Gastrocnemius medialis (tissue), 4 donors: ENCODE measurements around the gene EVA1C. TPM values are rescaled to one million over a fixed set of nuclear protein-coding genes. Genes with fewer than 3 reads are reported as not detected.
"Not testable (repeated sequence)": the region's sequence is repeated elsewhere in the genome, so short reads cannot be mapped to it uniquely, and the experiment has no call there.

ENCODE experiments used
- ATAC-seq, 2 donors: fragments of 150-250 bp; one replicate each; pipeline ENCODE4 v1.9.1; 2016
- DNase-seq, 2 donors: peaks; one replicate each; pipeline ENCODE4 v3.0.0-alpha.2; 2019
- H3K27ac ChIP-seq, 4 donors: fragments of 200-600 bp; sonication (generic); 1 replicate in 1 of 4; 2 replicates in 3 of 4; pipeline ENCODE4 v1.5.1; 2016 to 2018; ENCODE audit warnings: mild to moderate bottlenecking in 2 of 4, moderate library complexity in 1 of 4
- H3K27me3 ChIP-seq, 3 donors: fragments of 200-600 bp; sonication (generic) in 2 of 3; 1 replicate in 1 of 3; 2 replicates in 2 of 3; pipeline versions ENCODE4 v1.5.1 to v1.6.0; 2016 to 2019; ENCODE audit warnings: mild to moderate bottlenecking in 1 of 3, moderate library complexity in 1 of 3
- H3K36me3 ChIP-seq, 2 donors: fragments of 200-600 bp; sonication (generic) in 1 of 2; one replicate each; pipeline ENCODE4 v1.5.1; 2017 to 2018
- H3K4me1 ChIP-seq, 2 donors: fragments of 200-600 bp; sonication (generic) in 1 of 2; one replicate each; pipeline ENCODE4 v1.5.1; 2016 to 2017; ENCODE audit warnings: mild to moderate bottlenecking in 2 of 2
- H3K4me3 ChIP-seq, 4 donors: fragments of 200-600 bp; sonication (generic) in 3 of 4; 1 replicate in 1 of 4; 2 replicates in 3 of 4; pipeline ENCODE4 v1.5.1; 2016 to 2019; ENCODE audit warnings: mild to moderate bottlenecking in 2 of 4
- H3K9me3 ChIP-seq, 3 donors: fragments of 200-600 bp; sonication (generic) in 2 of 3; 1 replicate in 1 of 3; 2 replicates in 2 of 3; pipeline ENCODE4 v1.5.1; 2016 to 2019
- POLR2A ChIP-seq, 2 donors: fragments of 450-650 bp; IDR thresholded peaks; one replicate each; pipeline ENCODE4 v1.6.1; 2017; ENCODE audit warnings: antibody characterized with exemption in 2 of 2, mild to moderate bottlenecking in 2 of 2, moderate library complexity in 2 of 2
- in situ Hi-C, 4 donors: fragments of 200-750 bp; cut with MboI; loops; one replicate each; pipeline versions ENCODE4 v1.15.0 to v1.8.0; 2017; ENCODE audit warnings: low sequenced_read_pairs in 4 of 4
- intact Hi-C: fragments of 100-400 bp; cut with DNase I; formaldehyde crosslinking; loops from one replicate; pipeline ENCODE4 v1.15.1; 2023; ENCODE audit warnings: low total_unique reads
- total RNA-seq, 4 donors: library from RNA; depleted of rRNA; stranded (reverse); fragments of >200 nt; gene quantifications; one replicate each; pipeline versions ENCODE4 v1.1.0 to v1.2.3, GENCODE V29; 2016
- TF ChIP-seq, protein P1 (sequence below), 5 experiments: fragments of 450-650 bp in 3 of 5; fragments of 200-600 bp in 2 of 5; sonication (generic) in 2 of 5; IDR thresholded peaks in 4 of 5; conservative IDR thresholded peaks in 1 of 5; 1 replicate in 4 of 5; 2 replicates in 1 of 5; pipeline ENCODE4 v1.5.1; 2016 to 2019; ENCODE audit warnings: antibody characterized with exemption in 5 of 5, mild to moderate bottlenecking in 3 of 5, moderate library complexity in 3 of 5

Gene EVA1C
- total RNA-seq, 4 donors from 2014 or later, result 9.2 to 15.8 (median 12.1) TPM

DNA sequence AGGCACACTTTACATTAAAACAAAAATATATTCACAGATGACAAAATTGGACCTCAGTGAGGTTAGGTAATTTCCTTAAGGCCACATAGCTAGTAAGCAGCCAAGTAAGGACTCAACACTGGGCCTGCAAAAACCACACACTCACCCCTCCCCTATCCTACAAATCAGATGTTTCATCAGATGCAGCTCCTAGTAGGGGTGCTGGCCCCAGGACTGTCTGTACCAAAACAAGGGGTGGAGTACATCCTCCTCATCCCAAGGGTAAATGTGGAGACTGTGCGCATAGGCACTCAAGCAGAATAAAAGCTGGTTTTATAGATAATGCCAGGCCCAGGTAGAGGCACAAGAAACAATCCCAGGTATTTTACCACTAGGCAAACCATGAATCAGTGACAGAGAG is 45.3 kb upstream of the EVA1C start:
- peaks cover 0 to 84% of the 10 kb centered on the region in 2 donors for H3K36me3 ChIP-seq
- H3K4me3 ChIP-seq, result no peak overlapping the region
- TF ChIP-seq POLR2A (IDR thresholded peaks at IDR 0.05), result no peak
- no peak for DNase-seq
- peak in 1 of 2 donors; percentile 53 for ATAC-seq
- H3K27me3 ChIP-seq, result no peaks in the 10 kb centered on the region
- peak overlapping the region; percentile 23 to 65 (median 52) for H3K27ac ChIP-seq
- in situ Hi-C loops, result no loop called here
- no peaks in the 10 kb centered on the region for H3K9me3 ChIP-seq
- intact Hi-C loops, result no loop called here
- peaks cover 0 to 2% of the 10 kb centered on the region in 2 donors for H3K4me1 ChIP-seq

DNA sequence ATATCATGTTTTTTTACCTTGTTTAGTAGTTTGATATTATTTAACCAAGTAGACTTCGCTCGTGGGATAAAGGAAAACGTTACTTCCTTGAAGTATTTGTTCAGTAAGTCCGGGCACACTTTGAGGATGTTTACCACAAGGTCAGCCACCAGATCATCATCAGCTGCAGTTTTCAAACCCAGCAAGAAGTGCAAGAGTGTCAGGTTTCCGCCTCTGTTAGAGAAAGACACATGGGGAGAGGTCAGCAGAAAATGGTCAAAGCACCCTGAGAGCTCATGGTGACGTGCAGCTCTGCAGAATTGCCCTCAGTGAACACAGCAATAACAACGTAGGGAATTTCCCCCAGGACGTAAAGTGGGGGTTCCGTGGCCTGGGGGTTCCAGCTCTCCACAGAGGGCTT is 44.1 kb upstream of the EVA1C start:
- Histone ChIP-seq H3K27ac (peak overlapping the region in 3 of 4 donors; percentile 48 to 65 (median 56)), H3K4me1 (peaks cover 0 to 2% of the 10 kb centered on the region in 2 donors), H3K36me3 (peaks cover 0 to 83% of the 10 kb centered on the region in 2 donors), H3K9me3 (no peaks in the 10 kb centered on the region), H3K27me3 (no peaks in the 10 kb centered on the region), H3K4me3 (no peak overlapping the region)
- intact Hi-C loops (no loop called here), in situ Hi-C loops (no loop called here)
- ATAC-seq (no peak), DNase-seq (no peak)
- TF ChIP-seq, protein P1, sequence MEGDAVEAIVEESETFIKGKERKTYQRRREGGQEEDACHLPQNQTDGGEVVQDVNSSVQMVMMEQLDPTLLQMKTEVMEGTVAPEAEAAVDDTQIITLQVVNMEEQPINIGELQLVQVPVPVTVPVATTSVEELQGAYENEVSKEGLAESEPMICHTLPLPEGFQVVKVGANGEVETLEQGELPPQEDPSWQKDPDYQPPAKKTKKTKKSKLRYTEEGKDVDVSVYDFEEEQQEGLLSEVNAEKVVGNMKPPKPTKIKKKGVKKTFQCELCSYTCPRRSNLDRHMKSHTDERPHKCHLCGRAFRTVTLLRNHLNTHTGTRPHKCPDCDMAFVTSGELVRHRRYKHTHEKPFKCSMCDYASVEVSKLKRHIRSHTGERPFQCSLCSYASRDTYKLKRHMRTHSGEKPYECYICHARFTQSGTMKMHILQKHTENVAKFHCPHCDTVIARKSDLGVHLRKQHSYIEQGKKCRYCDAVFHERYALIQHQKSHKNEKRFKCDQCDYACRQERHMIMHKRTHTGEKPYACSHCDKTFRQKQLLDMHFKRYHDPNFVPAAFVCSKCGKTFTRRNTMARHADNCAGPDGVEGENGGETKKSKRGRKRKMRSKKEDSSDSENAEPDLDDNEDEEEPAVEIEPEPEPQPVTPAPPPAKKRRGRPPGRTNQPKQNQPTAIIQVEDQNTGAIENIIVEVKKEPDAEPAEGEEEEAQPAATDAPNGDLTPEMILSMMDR (IDR thresholded peaks at IDR 0.05 in 4 of 5, conservative IDR thresholded peaks at IDR 0.05 in 1 of 5), result no peak

DNA sequence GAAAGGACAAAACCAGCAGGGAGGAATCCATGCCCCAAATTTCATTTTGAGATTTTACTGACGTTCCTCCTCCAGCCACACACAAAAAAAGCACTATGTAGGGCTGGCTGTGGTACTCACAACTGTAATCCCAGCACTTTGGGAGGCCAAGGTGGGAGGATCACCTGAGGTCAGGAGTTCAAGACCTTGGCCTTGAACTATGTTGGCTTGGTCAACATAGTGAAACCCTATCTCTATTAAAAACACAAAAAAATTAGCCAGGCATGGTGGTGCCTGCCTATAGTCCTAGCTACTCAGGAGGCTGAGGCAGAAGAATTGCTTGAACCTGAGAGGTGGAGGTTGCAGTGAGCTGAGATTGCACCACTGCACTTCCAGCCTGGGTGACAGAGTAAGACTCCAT is 43.5 kb upstream of the EVA1C start:
- H3K27me3 ChIP-seq, intact Hi-C loops, H3K4me3 ChIP-seq, DNase-seq, ATAC-seq, H3K9me3 ChIP-seq, H3K4me1 ChIP-seq, in situ Hi-C loops: not testable (repeated sequence)
- Histone ChIP-seq H3K27ac (peak overlapping the region in 3 of 4 donors; percentile 47 to 65 (median 48)), H3K36me3 (peaks cover 0 to 86% of the 10 kb centered on the region in 2 donors)

DNA sequence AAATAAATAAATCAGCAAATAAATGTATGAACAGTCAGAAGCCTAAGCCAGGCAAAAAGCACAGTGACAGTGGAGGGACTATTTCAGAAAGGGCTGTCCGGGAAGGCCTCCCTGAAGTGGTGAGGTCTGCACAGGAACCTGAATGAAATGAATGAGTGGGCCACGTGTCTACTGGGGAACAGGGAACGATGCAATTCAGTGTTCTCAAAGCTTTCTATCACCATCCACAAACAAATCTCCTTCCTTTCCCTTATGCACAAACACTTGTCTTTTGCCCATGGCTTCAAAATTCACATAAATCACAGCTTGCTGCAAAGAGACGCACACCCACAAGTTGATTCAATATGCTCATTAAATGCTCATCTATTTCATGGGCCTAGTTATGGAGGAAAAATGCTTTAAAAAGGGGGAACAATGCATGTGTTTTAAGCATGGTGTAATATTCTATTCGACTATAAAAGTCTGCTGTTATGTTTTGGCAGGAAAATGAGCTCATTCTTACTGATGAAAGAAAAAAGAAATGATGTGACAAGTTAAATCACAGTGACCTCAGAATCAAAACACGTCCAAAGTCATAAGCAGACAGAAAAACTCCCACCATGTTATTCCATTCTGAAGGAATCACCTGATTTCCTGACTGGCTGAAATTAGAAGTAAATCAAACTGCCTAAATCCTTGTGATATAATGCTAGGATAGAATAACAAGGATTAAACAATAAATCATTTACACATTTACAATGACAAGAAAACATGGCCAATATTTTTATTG is 41.3 kb upstream of the EVA1C start:
- TF ChIP-seq, protein P1 (IDR thresholded peaks at IDR 0.05 in 4 of 5, conservative IDR thresholded peaks at IDR 0.05 in 1 of 5), result no peak
- TF ChIP-seq POLR2A (IDR thresholded peaks at IDR 0.05), result no peak
- Histone ChIP-seq H3K27me3 (no peaks in the 10 kb centered on the region), H3K9me3 (no peaks in the 10 kb centered on the region), H3K4me3 (no peak overlapping the region), H3K4me1 (peaks cover 0 to 2% of the 10 kb centered on the region in 2 donors), H3K27ac (peak overlapping the region; percentile 29 to 53 (median 47)), H3K36me3 (peaks cover 0 to 68% of the 10 kb centered on the region in 2 donors)
- intact Hi-C loops (no loop called here), in situ Hi-C loops (no loop called here)
- DNase-seq (no peak), ATAC-seq (no peak)

DNA sequence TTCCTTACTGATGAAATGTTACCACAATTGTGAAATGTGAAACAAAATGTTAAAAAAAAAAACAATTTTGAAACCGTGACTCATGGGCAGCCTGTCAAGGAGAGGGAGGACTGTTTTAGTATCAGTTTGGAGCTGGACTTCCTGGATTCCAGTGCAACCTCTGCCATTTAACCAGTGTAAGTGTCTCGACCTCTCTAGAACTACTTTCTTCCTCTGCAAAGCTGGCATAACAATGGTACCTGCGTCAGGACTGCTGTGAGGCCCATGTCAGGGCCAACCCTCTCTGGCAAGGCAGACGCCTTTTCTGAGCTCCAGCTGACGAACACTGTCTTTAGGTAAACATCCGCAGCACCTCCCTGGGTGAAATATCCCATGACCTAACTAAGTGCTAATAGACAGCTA is 40.6 kb upstream of the EVA1C start:
- intact Hi-C loops (no loop called here), in situ Hi-C loops (no loop called here)
- no peaks in the 10 kb centered on the region for H3K27me3 ChIP-seq
- DNase-seq (no peak), ATAC-seq (peak; percentile 30 to 66)
- peak overlapping the region; percentile 36 to 53 (median 47) for H3K27ac ChIP-seq
- H3K4me1 ChIP-seq, result peaks cover 0 to 2% of the 10 kb centered on the region in 2 donors
- peaks cover 0 to 65% of the 10 kb centered on the region in 2 donors for H3K36me3 ChIP-seq
- TF ChIP-seq, protein P1 (IDR thresholded peaks at IDR 0.05 in 4 of 5, conservative IDR thresholded peaks at IDR 0.05 in 1 of 5), result no peak
- TF ChIP-seq POLR2A (IDR thresholded peaks at IDR 0.05), result no peak
- no peak overlapping the region for H3K4me3 ChIP-seq
- H3K9me3 ChIP-seq, result no peaks in the 10 kb centered on the region
